K562 (cell line): ENCODE measurements around the gene ACSS2. TPM values are rescaled to one million over a fixed set of nuclear protein-coding genes. Genes with fewer than 3 reads are reported as not detected.

Source experiments
- GTF2A2 ChIP-seq: IDR thresholded peaks from 2 replicates; pipeline ENCODE4 v1.6.1; 2016; ENCODE audit warnings: mild to moderate bottlenecking, missing genetic modification characterization, missing compliant biosample characterization
- LCOR ChIP-seq: sonication (generic); formaldehyde crosslinking; IDR thresholded peaks from 2 replicates; pipeline ENCODE4 v1.8.0; 2022; ENCODE audit warnings: mild to moderate bottlenecking, missing genetic modification reagents
- MEIS2 ChIP-seq: fragments of 450-650 bp; IDR thresholded peaks from 2 replicates; pipeline ENCODE4 v1.6.1; 2014; ENCODE audit warnings: mild to moderate bottlenecking; ENCODE audit not compliant: partially characterized antibody
- POLR2AphosphoS5 ChIP-seq: IDR thresholded peaks from 2 replicates; pipeline ENCODE4 v1.6.1; 2011; ENCODE audit warnings: mild to moderate bottlenecking, low read depth, low read length, moderate library complexity; ENCODE audit not compliant: control insufficient read depth, insufficient read depth
- POLR2B ChIP-seq: fragments of 450-650 bp; IDR thresholded peaks from 2 replicates; pipeline ENCODE4 v1.6.1; 2018; ENCODE audit warnings: low read depth; ENCODE audit not compliant: partially characterized antibody
- RBM39 ChIP-seq: fragments of 200-400 bp; formaldehyde crosslinking; optimal IDR thresholded peaks from 2 replicates; pipeline ENCODE3; 2018; ENCODE audit warnings: low read depth, low read length
- SREBF2 ChIP-seq: sonication (generic); formaldehyde crosslinking; IDR thresholded peaks from 2 replicates; pipeline ENCODE4 v1.4.0; 2020; ENCODE audit warnings: mild to moderate bottlenecking, missing genetic modification reagents
- STAT5A ChIP-seq: IDR thresholded peaks from 2 replicates; pipeline ENCODE4 v1.6.1; 2012; ENCODE audit warnings: low read length, inconsistent platforms, borderline replicate concordance
- TCF3 ChIP-seq: sonication (generic); formaldehyde crosslinking; IDR thresholded peaks from 2 replicates; pipeline ENCODE4 v1.4.0; 2020; ENCODE audit warnings: mild to moderate bottlenecking, missing genetic modification reagents
- ZNF263 ChIP-seq: sonication (generic); formaldehyde crosslinking; IDR thresholded peaks from 2 replicates; pipeline ENCODE4 v1.8.0; 2022; ENCODE audit warnings: mild to moderate bottlenecking, missing genetic modification reagents, borderline replicate concordance
- ZNF717 ChIP-seq: fragments of 250-450 bp; sonication (Bioruptor Pico); IDR thresholded peaks from 2 replicates; pipeline ENCODE4 v1.5.0; 2021
- ZNF780A ChIP-seq: fragments of 250-450 bp; sonication (Bioruptor Pico); IDR thresholded peaks from 2 replicates; pipeline ENCODE4 v1.5.0; 2021; ENCODE audit warnings: mild to moderate bottlenecking
- polyA plus RNA-seq, 8 experiments: library from polyadenylated mRNA; depleted of rRNA in 4 of 8; stranded (reverse) in 5 of 8; unstranded in 3 of 8; fragments of >200 nt; fragmentation: Nextera tagmentation in 2 of 8; fragmentation: Illumina TruSeq in 1 of 8; extraction: Ambion mirVana in 2 of 8; extraction: Trizol in 1 of 8; gene quantifications; 2 replicates each; pipeline versions ENCODE4 v1.2.1 to v1.2.3, GENCODE V29; 2011 to 2014; ENCODE audit warnings: inconsistent platforms in 1 of 8, missing spikeins in 1 of 8
- total RNA-seq, 7 experiments: library from RNA; depleted of rRNA in 6 of 7; stranded (reverse); fragments of >200 nt in 6 of 7; fragmentation: Illumina TruSeq in 2 of 7; extraction: Trizol in 2 of 7; gene quantifications; 2 replicates each; pipeline versions ENCODE4 v1.2.1 to v1.2.3, GENCODE V29; 2011 to 2021; ENCODE audit warnings: low replicate concordance in 1 of 7
- TF ChIP-seq, protein P1 (sequence below): fragments of 450-650 bp; IDR thresholded peaks from one replicate; pipeline ENCODE4 v1.6.1; 2018; ENCODE audit warnings: mild to moderate bottlenecking, moderate library complexity; ENCODE audit not compliant: partially characterized antibody
- TF ChIP-seq, protein P2 (sequence below): fragments of 200-800 bp; sonication (Bioruptor generic); IDR thresholded peaks from 2 replicates; pipeline ENCODE4 v1.6.1; 2016; ENCODE audit warnings: missing genetic modification characterization, missing compliant biosample characterization
- TF ChIP-seq, protein P3 (sequence below), 2 experiments: fragments of 450-650 bp in 1 of 2; sonication (generic) in 1 of 2; formaldehyde crosslinking in 1 of 2; IDR thresholded peaks in 1 of 2; conservative IDR thresholded peaks in 1 of 2; 2 replicates each; pipeline versions ENCODE4 v1.6.1 to v1.8.1; 2016 to 2023; ENCODE audit warnings: mild to moderate bottlenecking in 2 of 2, moderate library complexity in 2 of 2, inconsistent platforms in 1 of 2, missing genetic modification reagents in 1 of 2
- TF ChIP-seq, protein P4 (sequence below): fragments of 450-650 bp; formaldehyde crosslinking; IDR thresholded peaks from 2 replicates; pipeline ENCODE4 v1.4.0; 2022; ENCODE audit warnings: mild to moderate bottlenecking, moderate library complexity
- TF ChIP-seq, protein P5 (sequence below): sonication (generic); formaldehyde crosslinking; IDR thresholded peaks from 2 replicates; pipeline ENCODE4 v1.9.0; 2022; ENCODE audit warnings: mild to moderate bottlenecking, missing genetic modification reagents

The ACSS2 gene
- total and polyA plus RNA-seq, 9 of the 15 experiments (the other 6 are each of a cell fraction or from before 2014, with no cell fraction given): 21.9 to 246 (median 66.2) TPM

DNA sequence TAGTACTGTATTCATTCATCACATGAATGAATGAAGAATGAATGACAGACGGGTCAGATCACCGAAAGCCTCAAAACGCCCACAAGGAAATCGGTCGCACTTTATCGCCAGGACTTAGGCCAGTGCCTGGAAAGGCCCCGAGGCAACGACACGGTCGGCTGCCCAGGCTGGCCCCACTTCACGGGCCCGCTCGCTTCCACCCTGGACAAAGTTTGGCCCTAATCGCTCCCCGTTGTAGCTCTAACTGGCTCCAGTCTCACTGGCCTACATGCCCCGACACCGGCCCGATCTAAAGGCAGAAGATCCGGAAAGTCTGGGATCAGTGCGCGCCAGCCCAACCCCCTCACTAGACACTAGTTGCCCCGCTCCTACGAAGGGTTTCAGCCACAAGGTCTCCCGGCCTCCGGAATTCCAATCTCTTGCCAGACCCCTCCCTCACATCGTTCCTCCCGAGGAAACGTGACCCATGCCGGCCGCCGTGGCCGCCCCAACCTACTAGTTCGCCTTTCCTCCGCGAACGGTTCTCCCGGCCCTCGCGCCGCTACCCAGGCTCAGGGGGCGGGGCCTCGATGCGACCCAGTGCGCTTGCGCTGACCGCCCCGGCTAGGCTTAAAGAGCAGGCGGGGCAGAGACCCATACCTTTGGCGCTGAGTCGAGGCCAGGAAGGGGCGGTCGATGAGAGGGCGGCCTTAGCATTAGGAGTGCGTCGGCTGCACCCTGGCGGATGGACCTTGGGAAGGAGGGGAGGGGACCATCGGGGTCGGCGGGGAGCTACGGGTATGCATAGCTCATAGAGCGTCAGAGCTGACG lies 79.0 kb downstream of the ACSS2 start, which contains the start of the genes GSS and MYH7B (continued):
- no peak for TF ChIP-seq SREBF2
- peak; percentile 85 for TF ChIP-seq POLR2B
- TF ChIP-seq, protein P1, sequence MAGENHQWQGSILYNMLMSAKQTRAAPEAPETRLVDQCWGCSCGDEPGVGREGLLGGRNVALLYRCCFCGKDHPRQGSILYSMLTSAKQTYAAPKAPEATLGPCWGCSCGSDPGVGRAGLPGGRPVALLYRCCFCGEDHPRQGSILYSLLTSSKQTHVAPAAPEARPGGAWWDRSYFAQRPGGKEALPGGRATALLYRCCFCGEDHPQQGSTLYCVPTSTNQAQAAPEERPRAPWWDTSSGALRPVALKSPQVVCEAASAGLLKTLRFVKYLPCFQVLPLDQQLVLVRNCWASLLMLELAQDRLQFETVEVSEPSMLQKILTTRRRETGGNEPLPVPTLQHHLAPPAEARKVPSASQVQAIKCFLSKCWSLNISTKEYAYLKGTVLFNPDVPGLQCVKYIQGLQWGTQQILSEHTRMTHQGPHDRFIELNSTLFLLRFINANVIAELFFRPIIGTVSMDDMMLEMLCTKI: no peak
- peak; percentile 96; the same call in 1 of the 2 replicates for TF ChIP-seq LCOR (CRISPR knock-in tag)
- peak; percentile 56 for TF ChIP-seq RBM39
- TF ChIP-seq POLR2AphosphoS5: peak; percentile 88
- peak; percentile 56 for TF ChIP-seq MEIS2
- TF ChIP-seq ZNF780A (CRISPR knock-in tag): no peak
- TF ChIP-seq, protein P2, sequence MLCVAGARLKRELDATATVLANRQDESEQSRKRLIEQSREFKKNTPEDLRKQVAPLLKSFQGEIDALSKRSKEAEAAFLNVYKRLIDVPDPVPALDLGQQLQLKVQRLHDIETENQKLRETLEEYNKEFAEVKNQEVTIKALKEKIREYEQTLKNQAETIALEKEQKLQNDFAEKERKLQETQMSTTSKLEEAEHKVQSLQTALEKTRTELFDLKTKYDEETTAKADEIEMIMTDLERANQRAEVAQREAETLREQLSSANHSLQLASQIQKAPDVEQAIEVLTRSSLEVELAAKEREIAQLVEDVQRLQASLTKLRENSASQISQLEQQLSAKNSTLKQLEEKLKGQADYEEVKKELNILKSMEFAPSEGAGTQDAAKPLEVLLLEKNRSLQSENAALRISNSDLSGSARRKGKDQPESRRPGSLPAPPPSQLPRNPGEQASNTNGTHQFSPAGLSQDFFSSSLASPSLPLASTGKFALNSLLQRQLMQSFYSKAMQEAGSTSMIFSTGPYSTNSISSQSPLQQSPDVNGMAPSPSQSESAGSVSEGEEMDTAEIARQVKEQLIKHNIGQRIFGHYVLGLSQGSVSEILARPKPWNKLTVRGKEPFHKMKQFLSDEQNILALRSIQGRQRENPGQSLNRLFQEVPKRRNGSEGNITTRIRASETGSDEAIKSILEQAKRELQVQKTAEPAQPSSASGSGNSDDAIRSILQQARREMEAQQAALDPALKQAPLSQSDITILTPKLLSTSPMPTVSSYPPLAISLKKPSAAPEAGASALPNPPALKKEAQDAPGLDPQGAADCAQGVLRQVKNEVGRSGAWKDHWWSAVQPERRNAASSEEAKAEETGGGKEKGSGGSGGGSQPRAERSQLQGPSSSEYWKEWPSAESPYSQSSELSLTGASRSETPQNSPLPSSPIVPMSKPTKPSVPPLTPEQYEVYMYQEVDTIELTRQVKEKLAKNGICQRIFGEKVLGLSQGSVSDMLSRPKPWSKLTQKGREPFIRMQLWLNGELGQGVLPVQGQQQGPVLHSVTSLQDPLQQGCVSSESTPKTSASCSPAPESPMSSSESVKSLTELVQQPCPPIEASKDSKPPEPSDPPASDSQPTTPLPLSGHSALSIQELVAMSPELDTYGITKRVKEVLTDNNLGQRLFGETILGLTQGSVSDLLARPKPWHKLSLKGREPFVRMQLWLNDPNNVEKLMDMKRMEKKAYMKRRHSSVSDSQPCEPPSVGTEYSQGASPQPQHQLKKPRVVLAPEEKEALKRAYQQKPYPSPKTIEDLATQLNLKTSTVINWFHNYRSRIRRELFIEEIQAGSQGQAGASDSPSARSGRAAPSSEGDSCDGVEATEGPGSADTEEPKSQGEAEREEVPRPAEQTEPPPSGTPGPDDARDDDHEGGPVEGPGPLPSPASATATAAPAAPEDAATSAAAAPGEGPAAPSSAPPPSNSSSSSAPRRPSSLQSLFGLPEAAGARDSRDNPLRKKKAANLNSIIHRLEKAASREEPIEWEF (CRISPR knock-in tag): no peak
- peak; percentile 64; the same call in 1 of the 2 replicates for TF ChIP-seq GTF2A2
- peak; percentile 55; the same call in 1 of the 2 replicates for TF ChIP-seq ZNF263
- TF ChIP-seq, protein P3, sequence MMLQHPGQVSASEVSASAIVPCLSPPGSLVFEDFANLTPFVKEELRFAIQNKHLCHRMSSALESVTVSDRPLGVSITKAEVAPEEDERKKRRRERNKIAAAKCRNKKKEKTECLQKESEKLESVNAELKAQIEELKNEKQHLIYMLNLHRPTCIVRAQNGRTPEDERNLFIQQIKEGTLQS (IDR thresholded peaks at IDR 0.05): no peak
- TF ChIP-seq, protein P3 (CRISPR knock-in tag; conservative IDR thresholded peaks at IDR 0.05): peak; percentile 35; the same call in 1 of the 2 replicates
- TF ChIP-seq, protein P4, sequence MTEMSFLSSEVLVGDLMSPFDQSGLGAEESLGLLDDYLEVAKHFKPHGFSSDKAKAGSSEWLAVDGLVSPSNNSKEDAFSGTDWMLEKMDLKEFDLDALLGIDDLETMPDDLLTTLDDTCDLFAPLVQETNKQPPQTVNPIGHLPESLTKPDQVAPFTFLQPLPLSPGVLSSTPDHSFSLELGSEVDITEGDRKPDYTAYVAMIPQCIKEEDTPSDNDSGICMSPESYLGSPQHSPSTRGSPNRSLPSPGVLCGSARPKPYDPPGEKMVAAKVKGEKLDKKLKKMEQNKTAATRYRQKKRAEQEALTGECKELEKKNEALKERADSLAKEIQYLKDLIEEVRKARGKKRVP (CRISPR knock-in tag): no peak
- 0 out of 2 replicates have a peak, but pooled peaks have one; percentile 24 for TF ChIP-seq TCF3 (CRISPR knock-in tag)
- no peak for TF ChIP-seq ZNF717
- TF ChIP-seq, protein P5, sequence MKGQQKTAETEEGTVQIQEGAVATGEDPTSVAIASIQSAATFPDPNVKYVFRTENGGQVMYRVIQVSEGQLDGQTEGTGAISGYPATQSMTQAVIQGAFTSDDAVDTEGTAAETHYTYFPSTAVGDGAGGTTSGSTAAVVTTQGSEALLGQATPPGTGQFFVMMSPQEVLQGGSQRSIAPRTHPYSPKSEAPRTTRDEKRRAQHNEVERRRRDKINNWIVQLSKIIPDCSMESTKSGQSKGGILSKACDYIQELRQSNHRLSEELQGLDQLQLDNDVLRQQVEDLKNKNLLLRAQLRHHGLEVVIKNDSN (CRISPR knock-in tag): peak; percentile 50
- no peak for TF ChIP-seq STAT5A
